ENCODE data around the gene SLAMF9.
A peak's percentile ranks its signal among the peaks of the same experiment; 100 is the strongest.
"Not testable (repeated sequence)": the region's sequence is repeated elsewhere in the genome, so short reads cannot be mapped to it uniquely, and the experiment has no call there.

SLAMF9 gene

GRCh38 chr1:159920202-159920601, 33.8 kb downstream of the SLAMF9 start:
- DNase-seq, result no peak

GRCh38 chr1:159919236-159919865, 34.7 kb downstream of the SLAMF9 start:
- no peak for DNase-seq

- no peak for DNase-seq
Measured at GRCh38 chr1:159918352-159919200, 35.5 kb downstream of the SLAMF9 start.

GRCh38 chr1:159917533-159918351, 36.3 kb downstream of the SLAMF9 start:
- DNase-seq, result no peak

- DNase-seq, result peak; percentile 93
Measured at GRCh38 chr1:159916242-159917051, 37.6 kb downstream of the SLAMF9 start.

- no peak for DNase-seq
Measured at GRCh38 chr1:159915571-159916241, 38.3 kb downstream of the SLAMF9 start.

- peak; percentile 86 for DNase-seq
Measured at GRCh38 chr1:159914252-159915018, 39.6 kb downstream of the SLAMF9 start.

GRCh38 chr1:159913451-159914192, 40.4 kb downstream of the SLAMF9 start:
- DNase-seq, result peak; percentile 65

- no peak for DNase-seq
Measured at GRCh38 chr1:159911326-159912070, 42.5 kb downstream of the SLAMF9 start.

- DNase-seq, result no peak
Measured at GRCh38 chr1:159908031-159908940, 45.8 kb downstream of the SLAMF9 start.

- DNase-seq, result no peak
Measured at GRCh38 chr1:159906960-159907359, 47.1 kb downstream of the SLAMF9 start.

GRCh38 chr1:159904036-159904435, 50.0 kb downstream of the SLAMF9 start:
- not testable (repeated sequence) for DNase-seq

- DNase-seq, result no peak
Measured at GRCh38 chr1:159902541-159902940, 51.5 kb downstream of the SLAMF9 start.

Data from DMS153 (cell line).